Glomerular endothelial cell (primary cell): ENCODE results near the gene SUCLG2. TPM values are rescaled to one million over a fixed set of nuclear protein-coding genes. Genes with fewer than 3 reads are reported as not detected.

Source experiments
- DNase-seq: peaks from one replicate; pipeline ENCODE4 v3.0.0-alpha.2; 2011; ENCODE audit warnings: low read depth, low spot score; ENCODE audit errors: extremely low read depth
- total RNA-seq: library from RNA; depleted of rRNA; stranded (reverse); fragments of >200 nt; gene quantifications from 2 replicates; pipeline ENCODE4 v1.2.3, GENCODE V29; 2015

SUCLG2 gene
- total RNA-seq, 1 donor from 2014 or later, result 32.1 TPM

- DNase-seq, result no peak
These were observed 325.1 kb downstream of the SUCLG2 start for GRCh38 chr3:67329358-67329757.

GRCh38 chr3:67327582-67327981, 326.8 kb downstream of the SUCLG2 start:
- no peak for DNase-seq

GRCh38 chr3:67325231-67325630, 329.2 kb downstream of the SUCLG2 start:
- no peak for DNase-seq
